MM.1S (cell line): ENCODE data around the gene INSC.

Experiments used
- EZH2 ChIP-seq: fragments of 300-600 bp; sonication (generic); optimal IDR thresholded peaks from 2 replicates; pipeline ENCODE3; 2017; ENCODE audit warnings: low read depth, mild to moderate bottlenecking, antibody characterized with exemption, low read length, mixed read lengths
- EZH2phosphoT487 ChIP-seq: fragments of 300-600 bp; sonication (generic); IDR thresholded peaks from 2 replicates; pipeline ENCODE4 v1.6.1; 2018; ENCODE audit warnings: antibody characterized with exemption, low read length
- TF ChIP-seq, protein P1 (sequence below): fragments of 300-600 bp; sonication (generic); IDR thresholded peaks from 2 replicates; pipeline ENCODE4 v1.5.1; 2016; ENCODE audit warnings: antibody characterized with exemption, low read length, mixed read lengths

DNA sequence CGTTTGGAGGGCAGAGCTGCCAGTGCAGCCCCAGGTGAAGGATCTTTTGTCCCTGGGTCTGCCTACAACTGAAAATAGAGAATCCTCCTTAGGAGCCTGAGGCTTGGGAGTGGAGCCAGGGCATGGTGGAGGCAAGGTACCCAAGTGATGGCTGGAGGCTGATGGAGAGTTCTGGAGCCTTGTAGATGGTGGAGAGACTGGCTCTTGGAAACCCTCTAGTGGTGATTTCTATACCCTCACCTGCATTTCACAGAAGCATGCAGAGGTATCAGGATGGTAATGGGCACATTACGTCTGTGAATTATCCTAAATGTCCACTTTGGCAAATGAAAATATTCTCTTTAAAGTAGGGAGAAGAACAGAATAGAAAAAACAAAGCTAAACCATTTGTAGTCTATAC, 44.4 kb downstream of the INSC start:
- TF ChIP-seq EZH2phosphoT487 (no peak), EZH2 (no peak)
- TF ChIP-seq, protein P1, sequence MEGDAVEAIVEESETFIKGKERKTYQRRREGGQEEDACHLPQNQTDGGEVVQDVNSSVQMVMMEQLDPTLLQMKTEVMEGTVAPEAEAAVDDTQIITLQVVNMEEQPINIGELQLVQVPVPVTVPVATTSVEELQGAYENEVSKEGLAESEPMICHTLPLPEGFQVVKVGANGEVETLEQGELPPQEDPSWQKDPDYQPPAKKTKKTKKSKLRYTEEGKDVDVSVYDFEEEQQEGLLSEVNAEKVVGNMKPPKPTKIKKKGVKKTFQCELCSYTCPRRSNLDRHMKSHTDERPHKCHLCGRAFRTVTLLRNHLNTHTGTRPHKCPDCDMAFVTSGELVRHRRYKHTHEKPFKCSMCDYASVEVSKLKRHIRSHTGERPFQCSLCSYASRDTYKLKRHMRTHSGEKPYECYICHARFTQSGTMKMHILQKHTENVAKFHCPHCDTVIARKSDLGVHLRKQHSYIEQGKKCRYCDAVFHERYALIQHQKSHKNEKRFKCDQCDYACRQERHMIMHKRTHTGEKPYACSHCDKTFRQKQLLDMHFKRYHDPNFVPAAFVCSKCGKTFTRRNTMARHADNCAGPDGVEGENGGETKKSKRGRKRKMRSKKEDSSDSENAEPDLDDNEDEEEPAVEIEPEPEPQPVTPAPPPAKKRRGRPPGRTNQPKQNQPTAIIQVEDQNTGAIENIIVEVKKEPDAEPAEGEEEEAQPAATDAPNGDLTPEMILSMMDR: peak; percentile 61
